Breast epithelium (tissue), 3 donors: ENCODE results near the gene GALNT7.

ENCODE experiments used
- POLR2A ChIP-seq: fragments of 450-650 bp; IDR thresholded peaks from one replicate; pipeline ENCODE4 v1.6.1; 2016; ENCODE audit warnings: antibody characterized with exemption, mild to moderate bottlenecking, moderate library complexity
- POLR2AphosphoS5 ChIP-seq, 3 donors: sonication (generic); formaldehyde crosslinking; IDR thresholded peaks; one replicate each; pipeline ENCODE4 v1.6.1; 2017; ENCODE audit warnings: antibody characterized with exemption in 3 of 3
- TF ChIP-seq, protein P1 (sequence below), 3 donors: fragments of 450-650 bp; IDR thresholded peaks; one replicate each; pipeline ENCODE4 v1.5.1; 2016 to 2017; ENCODE audit warnings: antibody characterized with exemption in 3 of 3, mild to moderate bottlenecking in 3 of 3, moderate library complexity in 3 of 3

DNA sequence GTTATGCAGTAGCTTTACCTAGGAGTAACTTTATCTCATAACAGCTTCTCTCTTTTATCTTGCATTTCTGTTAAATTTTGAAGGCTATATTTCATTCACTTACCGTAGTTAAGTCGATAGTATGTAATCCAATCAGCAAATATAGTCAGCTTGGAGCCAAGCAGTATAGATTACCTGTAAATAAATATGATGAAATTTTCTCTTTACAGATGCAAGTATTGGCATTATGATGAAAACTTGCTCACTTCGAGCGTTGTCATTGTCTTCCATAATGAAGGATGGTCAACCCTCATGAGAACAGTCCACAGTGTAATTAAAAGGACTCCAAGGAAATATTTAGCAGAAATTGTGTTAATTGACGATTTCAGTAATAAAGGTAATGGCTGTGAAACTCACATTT lies 123.3 kb downstream of the GALNT7 start:
- TF ChIP-seq POLR2A (no peak), POLR2AphosphoS5 (IDR thresholded peaks at IDR 0.05) (no peak)
- TF ChIP-seq, protein P1, sequence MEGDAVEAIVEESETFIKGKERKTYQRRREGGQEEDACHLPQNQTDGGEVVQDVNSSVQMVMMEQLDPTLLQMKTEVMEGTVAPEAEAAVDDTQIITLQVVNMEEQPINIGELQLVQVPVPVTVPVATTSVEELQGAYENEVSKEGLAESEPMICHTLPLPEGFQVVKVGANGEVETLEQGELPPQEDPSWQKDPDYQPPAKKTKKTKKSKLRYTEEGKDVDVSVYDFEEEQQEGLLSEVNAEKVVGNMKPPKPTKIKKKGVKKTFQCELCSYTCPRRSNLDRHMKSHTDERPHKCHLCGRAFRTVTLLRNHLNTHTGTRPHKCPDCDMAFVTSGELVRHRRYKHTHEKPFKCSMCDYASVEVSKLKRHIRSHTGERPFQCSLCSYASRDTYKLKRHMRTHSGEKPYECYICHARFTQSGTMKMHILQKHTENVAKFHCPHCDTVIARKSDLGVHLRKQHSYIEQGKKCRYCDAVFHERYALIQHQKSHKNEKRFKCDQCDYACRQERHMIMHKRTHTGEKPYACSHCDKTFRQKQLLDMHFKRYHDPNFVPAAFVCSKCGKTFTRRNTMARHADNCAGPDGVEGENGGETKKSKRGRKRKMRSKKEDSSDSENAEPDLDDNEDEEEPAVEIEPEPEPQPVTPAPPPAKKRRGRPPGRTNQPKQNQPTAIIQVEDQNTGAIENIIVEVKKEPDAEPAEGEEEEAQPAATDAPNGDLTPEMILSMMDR (IDR thresholded peaks at IDR 0.05): no peak
